HL-60/S4 treated with phorbol 12-myristate 13-acetate at 8.2 ng/mL for 4 days and 3 days (cell line): Measurements from ENCODE around the gene DIP2B.

ENCODE experiments used
- in situ Hi-C: fragments of 300-500 bp; cut with MboI; formaldehyde crosslinking; loops from 2 replicates; pipeline ENCODE4 v1.15.0; 2022; ENCODE audit warnings: low sequenced_read_pairs

DIP2B gene

GRCh38 chr12:50790081-50790480 lies 285.3 kb downstream of the DIP2B start:
- in situ Hi-C loops: no loop called here
